Heart left ventricle (tissue), 13 donors: ENCODE data around the gene MANBA.

Experiments used
- CTCF ChIP-seq, 12 donors: fragments of 200-600 bp; sonication (generic) in 4 of 12; IDR thresholded peaks; one replicate each; pipeline versions ENCODE4 v1.5.0 to v1.8.0; 2018 to 2022; ENCODE audit warnings: antibody characterized with exemption in 12 of 12, mild to moderate bottlenecking in 5 of 12
- POLR2A ChIP-seq, 2 donors: fragments of 450-650 bp; IDR thresholded peaks; one replicate each; pipeline ENCODE4 v1.6.1; 2017; ENCODE audit warnings: antibody characterized with exemption in 2 of 2, mild to moderate bottlenecking in 2 of 2, moderate library complexity in 2 of 2
- donor health status: ischemic (EF 13 %, LVEDD 7.1; RV severe dilation, severe dysfunction).
- donor health status: DM: no; HTN: yes; CAD: no.
- donor health status: DM: no; HTN: no; CAD: no.
- donor health status: ischemic (EF 25% LVEDD 6.9; RV normal size, moderate dysfunction).
- donor health status: ischemic (EF 25% LVEDD 5.7; RV mildly dilated, moderate dysfunction).
- donor health status: ischemic (EF 35%, LVEDD 5.7; RV mildly dilated, moderate dysfunction).
- donor health status: nonischemic (EF 11% LVEDD 7.7; RV severe dilation, severe dysfunction).
- donor health status: DM: yes; HTN: yes; CAD: no.
- donor health status: PGD.
- donor health status: ischemic (EF 29% LVEDD 5.4; RV normal size, mild dysfunction).
- donor health status: nonischemic (EF 23%, LVEDD 6.1; RV moderate dilation, normal function).

GRCh38 chr4:102732678-102733077, 28.1 kb downstream of the MANBA start:
- TF ChIP-seq CTCF (IDR thresholded peaks at IDR 0.05) (no peak), POLR2A (IDR thresholded peaks at IDR 0.05) (no peak)
